ENCODE data around the gene GPS1. TPM values are rescaled to one million over a fixed set of nuclear protein-coding genes. Genes with fewer than 3 reads are reported as not detected.

Gene GPS1
- polyA plus RNA-seq, 1 of the 3 experiments (the other 2 are of a cell fraction): 264 TPM

GRCh38 chr17:82043507-82043906, 8.2 kb upstream of the GPS1 start:
- Histone ChIP-seq H3K36me3 (replicated peaks in 1 of 2; ENCODE audit: control insufficient read depth in 1 of 2, insufficient read depth in 2 of 2, low read length in 1 of 2) (peaks cover 5 to 19% of the 10 kb centered on the region in 2 experiments), H4K20me1 (ENCODE audit: insufficient read depth) (no peaks in the 10 kb centered on the region), H3K27ac (ENCODE audit: low read depth in 2 of 2, low read length in 1 of 2) (no peak overlapping the region), H3K27me3 (ENCODE audit: insufficient read depth) (no peaks in the 10 kb centered on the region), H2AFZ (ENCODE audit: low read depth) (no peak overlapping the region), H3K9me3 (no peaks in the 10 kb centered on the region), H3K4me2 (no peak overlapping the region), H3K79me2 (ENCODE audit: insufficient read depth) (no peaks in the 10 kb centered on the region), H3K9me2 (no peaks in the 10 kb centered on the region), H3F3A (replicated peaks; ENCODE audit: insufficient read depth) (peaks cover 5% of the 10 kb centered on the region), H3K9ac (no peak overlapping the region), H3K4me1 (ENCODE audit: control insufficient read depth in 1 of 2, insufficient read depth in 2 of 2, low read depth in 1 of 2, low read length in 1 of 2) (peaks cover 0 to 5% of the 10 kb centered on the region in 2 experiments; a peak in 1 of 4 replicates), H3K4me3 (ENCODE audit: low read depth in 2 of 2, low read length in 1 of 2) (no peak overlapping the region)
- WGBS (ENCODE audit: low lambda C conversion rate): 92% methylated on average over 13 of the region's 16 CpGs
- no peak for DNase-seq
- CTCF ChIA-PET: interaction anchor here (0.8 to 2.1 kb wide), 4 partner anchors 11 to 84 kb away, joined by 3 to 11 read pairs (median 6); no protein-coding TSS in a partner anchor
- TF ChIP-seq MEF2A (IDR thresholded peaks at IDR 0.05; ENCODE audit: borderline replicate concordance, low read depth) (no peak), ELF1 (IDR thresholded peaks at IDR 0.05) (no peak), PBX3 (IDR thresholded peaks at IDR 0.05) (no peak), FOXJ3 (CRISPR knock-in tag; IDR thresholded peaks at IDR 0.05) (no peak), USF1 (IDR thresholded peaks at IDR 0.05; ENCODE audit: borderline replicate concordance, low read depth) (no peak), CHD2 (IDR thresholded peaks at IDR 0.05; ENCODE audit: low read length, partially characterized antibody) (no peak), FOXM1 (IDR thresholded peaks at IDR 0.05; ENCODE audit: low read depth) (no peak), SIN3A (IDR thresholded peaks at IDR 0.05; ENCODE audit: borderline replicate concordance, low read depth, low read length) (no peak), RAD21 (IDR thresholded peaks at IDR 0.05; ENCODE audit: low read length) (no peak), FOSL2 (IDR thresholded peaks at IDR 0.05; ENCODE audit: borderline replicate concordance, low read depth) (no peak), EZH2phosphoT487 (IDR thresholded peaks at IDR 0.05; ENCODE audit: borderline replicate concordance, low read depth) (no peak), POLR2AphosphoS5 (IDR thresholded peaks at IDR 0.05; ENCODE audit: low read depth, low read length) (no peak), TAF1 (IDR thresholded peaks at IDR 0.05; ENCODE audit: borderline replicate concordance, low read depth, low read length) (no peak), NFIC (IDR thresholded peaks at IDR 0.05; ENCODE audit: borderline replicate concordance) (no peak)
- POLR2A ChIA-PET: no interaction called here

GRCh38 chr17:82045936-82046484, 5.7 kb upstream of the GPS1 start:
- no peaks in the 10 kb centered on the region for H3K9me2 ChIP-seq
- peaks cover 0 to 11% of the 10 kb centered on the region in 2 experiments; a peak in 1 of 4 replicates for H3K4me1 ChIP-seq (ENCODE audit: control insufficient read depth in 1 of 2, insufficient read depth in 2 of 2, low read depth in 1 of 2, low read length in 1 of 2)
- ChIA-PET POLR2A (no interaction called here), CTCF (interaction anchor here (1.0 to 1.2 kb wide), 2 partner anchors 10 to 15 kb away, joined by 3 read pairs; no protein-coding TSS in a partner anchor)
- DNase-seq: no peak
- peaks cover 5% of the 10 kb centered on the region for H3F3A ChIP-seq (replicated peaks; ENCODE audit: insufficient read depth)
- H3K27me3 ChIP-seq (ENCODE audit: insufficient read depth): no peaks in the 10 kb centered on the region
- H4K20me1 ChIP-seq (ENCODE audit: insufficient read depth): no peaks in the 10 kb centered on the region
- H3K4me3 ChIP-seq (ENCODE audit: low read depth in 2 of 2, low read length in 1 of 2): no peak overlapping the region
- TF ChIP-seq EP300 (IDR thresholded peaks at IDR 0.05; ENCODE audit: borderline replicate concordance in 1 of 2, low read depth in 1 of 2, low read length in 1 of 2): no peak
- TF ChIP-seq MEF2A (IDR thresholded peaks at IDR 0.05; ENCODE audit: borderline replicate concordance, low read depth): no peak
- TF ChIP-seq GATA2 (CRISPR knock-in tag; IDR thresholded peaks at IDR 0.05): no peak
- TF ChIP-seq MXI1 (IDR thresholded peaks at IDR 0.05; ENCODE audit: low read depth, low read length): no peak
- TF ChIP-seq TCF12 (IDR thresholded peaks at IDR 0.05): no peak
- TF ChIP-seq CTCF (IDR thresholded peaks at IDR 0.05): no peak
- no peaks in the 10 kb centered on the region for H3K9me3 ChIP-seq
- H3K27ac ChIP-seq (ENCODE audit: low read depth in 2 of 2, low read length in 1 of 2): no peak overlapping the region
- 86% methylated on average over 11 of the region's 14 CpGs for WGBS (ENCODE audit: low lambda C conversion rate)
- H3K4me2 ChIP-seq: no peak overlapping the region
- peaks cover 15 to 35% of the 10 kb centered on the region in 2 experiments for H3K36me3 ChIP-seq (replicated peaks in 1 of 2; ENCODE audit: control insufficient read depth in 1 of 2, insufficient read depth in 2 of 2, low read length in 1 of 2)
- H3K79me2 ChIP-seq (ENCODE audit: insufficient read depth): peaks cover 9% of the 10 kb centered on the region; the same call in 1 of the 2 replicates
- H3K9ac ChIP-seq: no peak overlapping the region
- no peak overlapping the region for H2AFZ ChIP-seq (ENCODE audit: low read depth)

Measured in SK-N-SH (cell line).